ENCODE data around the gene LRRC75B. TPM values are rescaled to one million over a fixed set of nuclear protein-coding genes. Genes with fewer than 3 reads are reported as not detected.
A peak's percentile ranks its signal among the peaks of the same experiment; 100 is the strongest.

The LRRC75B gene
- total RNA-seq, 1 donor from 2014 or later, result 4.7 TPM

DNA sequence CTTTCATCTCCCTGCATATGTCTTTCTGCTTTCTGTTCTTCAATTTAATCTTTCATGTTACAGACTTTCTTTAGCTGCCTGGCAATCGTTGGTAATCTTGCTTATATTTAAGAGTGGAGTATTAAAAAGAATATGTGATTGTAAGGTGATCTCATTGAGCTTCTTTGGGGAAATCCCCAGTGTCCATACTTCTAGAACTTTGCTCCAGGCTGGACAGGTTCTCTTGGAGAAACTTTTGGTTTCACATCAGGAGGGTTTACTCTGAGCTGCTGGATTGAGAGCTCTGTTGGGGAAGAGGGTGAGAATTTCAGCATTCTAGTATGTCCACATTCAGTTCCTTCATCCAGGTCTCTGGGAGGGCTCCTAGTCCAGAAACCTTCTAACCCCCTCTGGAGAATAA lies 16.1 kb downstream of the LRRC75B start:
- Mint-ChIP-seq H3K36me3 (ENCODE audit: low read depth) (peaks cover 54% of the 10 kb centered on the region), H3K4me3 (ENCODE audit: low read depth) (no peak overlapping the region), H3K4me1 (ENCODE audit: low read depth) (no peaks in the 10 kb centered on the region), H3K9me3 (no peaks in the 10 kb centered on the region), H3K27me3 (ENCODE audit: low read depth) (no peaks in the 10 kb centered on the region), H3K27ac (no peak overlapping the region)
- no peak for DNase-seq (ENCODE audit: low spot score)
- intact Hi-C loops (cut with micrococcal nuclease), result no loop called here

- H3K4me3 Mint-ChIP-seq (ENCODE audit: low read depth), result no peak overlapping the region
- peaks cover 4% of the 10 kb centered on the region for H3K4me1 Mint-ChIP-seq (ENCODE audit: low read depth)
- peaks cover 75% of the 10 kb centered on the region for H3K36me3 Mint-ChIP-seq (ENCODE audit: low read depth)
- H3K27ac Mint-ChIP-seq, result no peak overlapping the region
- intact Hi-C loops (cut with micrococcal nuclease), result no loop called here
- DNase-seq (ENCODE audit: low spot score), result no peak
- H3K9me3 Mint-ChIP-seq, result no peaks in the 10 kb centered on the region
- H3K27me3 Mint-ChIP-seq (ENCODE audit: low read depth), result no peaks in the 10 kb centered on the region
These were observed 21.6 kb downstream of the LRRC75B start for GRCh38 chr22:24571266-24571665.

DNA sequence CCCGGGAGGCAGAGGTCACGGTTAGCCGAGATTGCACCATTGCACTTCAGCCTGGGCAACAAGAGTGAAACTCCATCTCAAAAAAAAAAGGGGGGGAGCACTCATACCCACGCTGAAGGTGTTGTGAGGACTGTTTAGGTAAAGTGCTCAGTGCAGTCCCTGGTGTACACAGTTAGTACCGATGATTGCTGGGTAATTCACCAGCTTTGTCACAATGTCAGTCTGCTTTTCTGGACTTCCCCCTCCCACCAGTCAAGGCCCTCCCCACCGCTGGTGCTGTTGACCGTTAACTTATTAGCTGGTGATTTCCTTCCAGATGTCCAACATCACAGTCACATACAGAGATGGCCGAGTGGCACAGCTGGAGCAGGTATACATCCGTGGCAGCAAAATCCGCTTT lies 25.2 kb downstream of the LRRC75B start:
- Mint-ChIP-seq H3K4me1 (ENCODE audit: low read depth) (peaks cover 10% of the 10 kb centered on the region), H3K36me3 (ENCODE audit: low read depth) (peaks cover 61% of the 10 kb centered on the region), H3K4me3 (ENCODE audit: low read depth) (no peak overlapping the region), H3K27me3 (ENCODE audit: low read depth) (no peaks in the 10 kb centered on the region), H3K27ac (no peak overlapping the region), H3K9me3 (no peaks in the 10 kb centered on the region)
- intact Hi-C loops (cut with micrococcal nuclease), result no loop called here
- no peak for DNase-seq (ENCODE audit: low spot score)

- Mint-ChIP-seq H3K9me3 (no peaks in the 10 kb centered on the region), H3K27me3 (ENCODE audit: low read depth) (no peaks in the 10 kb centered on the region), H3K27ac (peak overlapping the region; percentile 22), H3K4me1 (ENCODE audit: low read depth) (peaks cover 13% of the 10 kb centered on the region), H3K36me3 (ENCODE audit: low read depth) (peaks cover 59% of the 10 kb centered on the region), H3K4me3 (ENCODE audit: low read depth) (no peak overlapping the region)
- intact Hi-C loops (cut with micrococcal nuclease), result no loop called here
- DNase-seq (ENCODE audit: low spot score), result no peak
These were observed 25.9 kb downstream of the LRRC75B start for GRCh38 chr22:24566899-24567511.

GRCh38 chr22:24565077-24565476 lies 27.8 kb downstream of the LRRC75B start:
- Mint-ChIP-seq H3K27me3 (ENCODE audit: low read depth) (no peaks in the 10 kb centered on the region), H3K27ac (no peak overlapping the region), H3K36me3 (ENCODE audit: low read depth) (peaks cover 56% of the 10 kb centered on the region), H3K4me1 (ENCODE audit: low read depth) (peaks cover 16% of the 10 kb centered on the region), H3K4me3 (ENCODE audit: low read depth) (no peak overlapping the region), H3K9me3 (no peaks in the 10 kb centered on the region)
- no peak for DNase-seq (ENCODE audit: low spot score)
- intact Hi-C loops (cut with micrococcal nuclease), result no loop called here

- H3K4me1 Mint-ChIP-seq (ENCODE audit: low read depth), result peaks cover 16% of the 10 kb centered on the region
- H3K36me3 Mint-ChIP-seq (ENCODE audit: low read depth), result peaks cover 53% of the 10 kb centered on the region
- no peak for DNase-seq (ENCODE audit: low spot score)
- no peak overlapping the region for H3K27ac Mint-ChIP-seq
- H3K9me3 Mint-ChIP-seq, result no peaks in the 10 kb centered on the region
- no peaks in the 10 kb centered on the region for H3K27me3 Mint-ChIP-seq (ENCODE audit: low read depth)
- intact Hi-C loops (cut with micrococcal nuclease), result no loop called here
- H3K4me3 Mint-ChIP-seq (ENCODE audit: low read depth), result no peak overlapping the region
These were observed 28.4 kb downstream of the LRRC75B start for GRCh38 chr22:24564376-24565058.

- no peak for DNase-seq (ENCODE audit: low spot score)
- Mint-ChIP-seq H3K9me3 (no peaks in the 10 kb centered on the region), H3K4me1 (ENCODE audit: low read depth) (peaks cover 26% of the 10 kb centered on the region), H3K27me3 (ENCODE audit: low read depth) (no peaks in the 10 kb centered on the region), H3K4me3 (ENCODE audit: low read depth) (no peak overlapping the region), H3K36me3 (ENCODE audit: low read depth) (peaks cover 58% of the 10 kb centered on the region), H3K27ac (no peak overlapping the region)
- intact Hi-C loops (cut with micrococcal nuclease), result no loop called here
These were observed 29.6 kb downstream of the LRRC75B start for GRCh38 chr22:24563246-24563645.

DNA sequence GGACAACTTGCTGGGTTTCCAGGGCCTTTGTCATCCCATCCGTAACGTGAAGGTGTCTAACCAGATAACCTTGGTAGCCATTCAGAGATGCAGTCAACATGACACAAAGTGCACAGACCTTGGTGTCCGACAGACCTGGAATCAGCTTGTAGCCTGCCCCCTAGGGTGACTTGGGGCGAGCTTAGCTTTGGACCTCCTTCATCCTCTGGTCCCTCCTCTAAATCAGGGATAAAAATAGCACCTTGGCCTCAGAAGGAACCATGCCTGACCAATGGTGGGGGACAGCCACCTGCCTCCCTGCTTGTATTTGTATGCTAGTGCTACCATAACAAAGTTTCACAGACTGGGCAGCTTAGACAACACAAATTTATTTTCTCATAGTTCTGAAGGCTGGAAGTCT lies 33.4 kb downstream of the LRRC75B start:
- Mint-ChIP-seq H3K4me1 (ENCODE audit: low read depth) (peaks cover 39% of the 10 kb centered on the region), H3K36me3 (ENCODE audit: low read depth) (peaks cover 59% of the 10 kb centered on the region), H3K27me3 (ENCODE audit: low read depth) (no peaks in the 10 kb centered on the region), H3K4me3 (ENCODE audit: low read depth) (no peak overlapping the region), H3K9me3 (no peaks in the 10 kb centered on the region), H3K27ac (no peak overlapping the region)
- no peak for DNase-seq (ENCODE audit: low spot score)
- intact Hi-C loops (cut with micrococcal nuclease), result loop anchor here (5.0 to 10.0 kb wide), 2 partner anchors 43 to 645 kb away; partner anchors contain the start of gene GGT1

DNA sequence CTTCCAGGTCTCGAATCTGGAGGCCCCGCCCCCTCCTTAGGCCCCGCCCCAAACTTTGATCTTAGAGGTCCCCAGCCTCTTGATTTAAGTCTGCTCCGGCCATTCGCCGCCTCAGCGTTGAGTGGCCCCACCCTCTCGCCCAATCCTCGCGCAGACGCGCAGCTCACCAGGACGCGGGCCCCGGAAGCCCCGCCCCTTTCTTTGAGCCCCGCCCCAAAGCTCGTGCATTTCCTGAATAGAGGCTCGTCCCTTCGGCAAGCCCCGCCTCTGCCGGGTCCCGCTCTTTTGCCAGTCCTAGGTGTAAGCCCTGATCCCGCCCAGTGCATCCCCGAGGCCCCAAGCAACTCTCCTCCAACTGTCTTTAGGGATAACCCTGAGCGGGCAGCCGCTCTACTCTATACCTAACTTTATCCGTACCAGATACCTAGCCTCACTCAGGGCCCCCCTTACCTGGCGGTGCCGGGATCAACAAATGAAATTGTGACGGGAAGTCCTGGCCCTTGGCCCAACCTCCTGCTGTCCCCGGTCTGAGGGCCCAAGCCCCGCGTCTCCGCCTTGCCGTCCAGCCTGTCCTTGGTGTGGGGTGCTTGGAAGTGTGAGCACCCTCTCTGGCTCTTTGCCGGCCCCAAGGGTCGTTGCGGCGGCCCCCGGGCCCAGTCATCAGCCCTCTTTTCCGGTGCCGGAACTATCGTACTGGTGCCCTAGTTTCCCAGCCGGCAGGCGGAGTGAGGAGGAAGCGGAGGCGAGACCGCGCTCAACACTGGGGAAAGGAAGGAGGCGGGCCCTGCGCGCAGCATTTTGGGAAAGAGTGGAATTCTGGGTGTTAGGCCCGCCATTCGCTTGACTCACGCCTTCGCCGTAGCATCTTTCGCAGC lies 37.5 kb downstream of the LRRC75B start, which contains the start of gene SNRPD3:
Gene SNRPD3, plus strand, starts transcription at position 835 of the 875 bp plus-strand sequence. CDS start 1,676 bp downstream, outside the sequence.
- Mint-ChIP-seq H3K4me1 (ENCODE audit: low read depth) (peaks cover 47% of the 10 kb centered on the region), H3K9me3 (no peaks in the 10 kb centered on the region), H3K27me3 (ENCODE audit: low read depth) (no peaks in the 10 kb centered on the region), H3K27ac (peak within 1 kb of the TSS; percentile 98), H3K36me3 (ENCODE audit: low read depth) (peaks cover 48% of the 10 kb centered on the region), H3K4me3 (ENCODE audit: low read depth) (peak within 1 kb of the TSS; percentile 95)
- intact Hi-C loops (cut with micrococcal nuclease), result loop anchor here (1.0 to 10.0 kb wide), 3 partner anchors 47 to 641 kb away; partner anchors contain the start of genes GGT1 and SPECC1L
- DNase-seq (ENCODE audit: low spot score), result peak; percentile 98

- Mint-ChIP-seq H3K4me3 (ENCODE audit: low read depth) (peak within 1 kb of the TSS; percentile 97), H3K4me1 (ENCODE audit: low read depth) (peaks cover 50% of the 10 kb centered on the region), H3K27ac (peak within 1 kb of the TSS; percentile 98), H3K9me3 (no peaks in the 10 kb centered on the region), H3K36me3 (ENCODE audit: low read depth) (peaks cover 48% of the 10 kb centered on the region), H3K27me3 (ENCODE audit: low read depth) (no peaks in the 10 kb centered on the region)
- peak; percentile 37 for DNase-seq (ENCODE audit: low spot score)
- intact Hi-C loops (cut with micrococcal nuclease), result loop anchor here (1.0 to 10.0 kb wide), 3 partner anchors 48 to 640 kb away; partner anchors contain the start of genes GGT1 and SPECC1L
These were observed 38.3 kb downstream of the LRRC75B start, which contains the start of gene GUCD1 for GRCh38 chr22:24554313-24555164. GUCD1 (minus strand) TSS chr22:24555138; CDS start chr22:24554991, 147 bp downstream.

GRCh38 chr22:24553597-24554312 lies 39.1 kb downstream of the LRRC75B start:
- Mint-ChIP-seq H3K9me3 (no peaks in the 10 kb centered on the region), H3K27ac (peak overlapping the region; percentile 92), H3K36me3 (ENCODE audit: low read depth) (peaks cover 40% of the 10 kb centered on the region), H3K4me1 (ENCODE audit: low read depth) (peaks cover 45% of the 10 kb centered on the region), H3K27me3 (ENCODE audit: low read depth) (no peaks in the 10 kb centered on the region), H3K4me3 (ENCODE audit: low read depth) (peak overlapping the region; percentile 97)
- DNase-seq (ENCODE audit: low spot score), result no peak
- intact Hi-C loops (cut with micrococcal nuclease), result loop anchor here (10.0 kb wide), 1 partner anchor 639 kb away; no protein-coding TSS in a partner anchor

Measured in activated T-helper 2 cell treated with anti-CD3 and anti-CD28 coated beads, Interferon-gamma antibody, Interleukin-2, Interleukin-4, amounts not matched to agents 10 μg/mL and 5 μg/mL and 100 μg/mL, durations not matched to agents 14 hours and 24 hours and 36 hours (primary cell).